Bronchial epithelial cell (primary cell): Measurements from ENCODE around the gene BTRC. TPM values are rescaled to one million over a fixed set of nuclear protein-coding genes. Genes with fewer than 3 reads are reported as not detected.
A peak's percentile ranks its signal among the peaks of the same experiment; 100 is the strongest.

ENCODE experiments used
- DNase-seq: peaks from one replicate; pipeline ENCODE4 v3.0.0-alpha.2; 2010; ENCODE audit warnings: low read depth
- FAIRE-seq: peaks from 2 replicates; lab custom pipeline; 2011; peaks lifted over from hg19 to GRCh38; lab: Jason Lieb, UNC
- H3K27me3 ChIP-seq: 2 replicates; pipeline ENCODE4 v1.5.1; 2011; ENCODE audit warnings: low read length; ENCODE audit not compliant: control insufficient read depth, insufficient read depth
- H3K36me3 ChIP-seq: 2 replicates; pipeline ENCODE4 v1.5.1; 2011; ENCODE audit warnings: low read length; ENCODE audit not compliant: control insufficient read depth, insufficient read depth
- H3K4me3 ChIP-seq: 2 replicates; pipeline ENCODE4 v1.5.1; 2011; ENCODE audit warnings: mild to moderate bottlenecking, low read depth, low read length, control low read depth
- total RNA-seq: library from RNA; depleted of rRNA; stranded (reverse); fragments of >200 nt; gene quantifications from 2 replicates; pipeline ENCODE4 v1.2.1, GENCODE V29; 2014
- TF ChIP-seq, protein P1 (sequence below): IDR thresholded peaks from 2 replicates; pipeline ENCODE4 v1.5.1; 2011; ENCODE audit warnings: mild to moderate bottlenecking, moderate library complexity, low read length, control low read depth, inconsistent platforms; ENCODE audit not compliant: insufficient read depth, severe bottlenecking

BTRC gene
- total RNA-seq, 1 donor from 2014 or later = 6.8 TPM

GRCh38 chr10:101529725-101530553 lies 176.0 kb downstream of the BTRC start:
- FAIRE-seq (no peak), DNase-seq (no peak)
- Histone ChIP-seq H3K36me3 (peaks cover 3% of the 10 kb centered on the region), H3K4me3 (no peak overlapping the region), H3K27me3 (no peaks in the 10 kb centered on the region)
- TF ChIP-seq, protein P1, sequence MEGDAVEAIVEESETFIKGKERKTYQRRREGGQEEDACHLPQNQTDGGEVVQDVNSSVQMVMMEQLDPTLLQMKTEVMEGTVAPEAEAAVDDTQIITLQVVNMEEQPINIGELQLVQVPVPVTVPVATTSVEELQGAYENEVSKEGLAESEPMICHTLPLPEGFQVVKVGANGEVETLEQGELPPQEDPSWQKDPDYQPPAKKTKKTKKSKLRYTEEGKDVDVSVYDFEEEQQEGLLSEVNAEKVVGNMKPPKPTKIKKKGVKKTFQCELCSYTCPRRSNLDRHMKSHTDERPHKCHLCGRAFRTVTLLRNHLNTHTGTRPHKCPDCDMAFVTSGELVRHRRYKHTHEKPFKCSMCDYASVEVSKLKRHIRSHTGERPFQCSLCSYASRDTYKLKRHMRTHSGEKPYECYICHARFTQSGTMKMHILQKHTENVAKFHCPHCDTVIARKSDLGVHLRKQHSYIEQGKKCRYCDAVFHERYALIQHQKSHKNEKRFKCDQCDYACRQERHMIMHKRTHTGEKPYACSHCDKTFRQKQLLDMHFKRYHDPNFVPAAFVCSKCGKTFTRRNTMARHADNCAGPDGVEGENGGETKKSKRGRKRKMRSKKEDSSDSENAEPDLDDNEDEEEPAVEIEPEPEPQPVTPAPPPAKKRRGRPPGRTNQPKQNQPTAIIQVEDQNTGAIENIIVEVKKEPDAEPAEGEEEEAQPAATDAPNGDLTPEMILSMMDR = no peak

DNA sequence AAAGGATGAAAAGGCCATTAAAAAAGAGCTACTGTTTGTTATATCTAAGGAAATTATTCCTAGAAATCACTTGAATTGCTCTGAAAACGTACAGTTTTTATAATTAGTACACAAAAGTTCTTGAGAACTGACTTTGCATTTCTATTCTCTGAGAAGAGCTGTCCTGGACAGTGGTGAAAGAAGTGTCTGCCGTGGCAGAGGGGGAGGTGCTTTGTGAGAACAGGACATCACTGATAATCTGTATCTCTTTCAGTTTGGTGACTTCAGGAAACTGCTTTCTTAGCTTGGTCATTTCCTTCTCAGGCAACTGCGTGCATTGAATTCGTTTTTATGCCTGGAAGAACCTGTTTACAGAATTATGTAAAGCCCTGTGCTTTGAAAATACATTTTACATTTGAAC lies 182.0 kb downstream of the BTRC start:
- Histone ChIP-seq H3K36me3 (peaks cover 3% of the 10 kb centered on the region), H3K4me3 (no peak overlapping the region), H3K27me3 (no peaks in the 10 kb centered on the region)
- FAIRE-seq (no peak), DNase-seq (no peak)
- TF ChIP-seq, protein P1 = no peak

- FAIRE-seq (no peak), DNase-seq (peak; percentile 48)
- H3K27me3 ChIP-seq = no peaks in the 10 kb centered on the region
- no peak overlapping the region for H3K4me3 ChIP-seq
- TF ChIP-seq, protein P1 = peak; percentile 48
- H3K36me3 ChIP-seq = peaks cover 3% of the 10 kb centered on the region
Measured at GRCh38 chr10:101536800-101537199, 182.8 kb downstream of the BTRC start.

DNA sequence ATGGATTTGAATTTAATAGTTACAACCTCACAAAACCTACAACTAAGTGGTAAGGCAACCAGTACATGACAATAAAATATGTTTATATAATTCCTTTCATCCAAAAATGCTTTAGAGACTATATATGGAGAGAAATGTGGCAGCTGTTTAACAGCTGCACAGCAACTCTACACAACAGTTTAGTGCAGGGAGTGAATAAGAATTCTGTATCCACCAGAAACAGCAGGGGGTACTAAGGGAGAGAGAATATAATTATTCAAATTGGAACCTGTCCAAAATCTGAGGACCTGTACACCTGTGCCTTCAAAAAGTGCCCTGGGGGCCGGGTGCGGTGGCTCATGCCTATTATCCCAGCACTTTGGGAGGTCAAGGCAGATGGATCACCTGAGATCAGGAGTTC lies 184.5 kb downstream of the BTRC start:
- H3K27me3 ChIP-seq = no peaks in the 10 kb centered on the region
- no peak for FAIRE-seq
- TF ChIP-seq, protein P1 = no peak
- DNase-seq = no peak
- H3K36me3 ChIP-seq = no peaks in the 10 kb centered on the region
- H3K4me3 ChIP-seq = no peak overlapping the region

GRCh38 chr10:101545898-101546297 lies 191.9 kb downstream of the BTRC start:
- DNase-seq (no peak), FAIRE-seq (no peak)
- Histone ChIP-seq H3K27me3 (no peaks in the 10 kb centered on the region), H3K36me3 (no peaks in the 10 kb centered on the region), H3K4me3 (no peak overlapping the region)
- TF ChIP-seq, protein P1 = no peak
